SK-N-SH (cell line): ENCODE measurements around the gene SDK1. TPM values are rescaled to one million over a fixed set of nuclear protein-coding genes. Genes with fewer than 3 reads are reported as not detected.

ENCODE experiments used
- CTCF ChIA-PET: fragments of 300-600, 350-600 bp; formaldehyde crosslinking; extraction: SDS; loops from one replicate; lab custom pipeline; 2021; lab: Yijun Ruan, JAX
- POLR2A ChIA-PET: fragments of 350-600 bp; sonication (Branson Sonifier 250); formaldehyde crosslinking; extraction: SDS; loops from one replicate; lab custom pipeline; 2020; ENCODE audit warnings: antibody characterized with exemption, inconsistent platforms; lab: Yijun Ruan, JAX
- DNase-seq: peaks from one replicate; pipeline ENCODE4 v3.0.0; 2012
- H2AFZ ChIP-seq: fragments of 200-600 bp; sonication (generic); 2 replicates; pipeline ENCODE4 v1.8.1; 2016; ENCODE audit warnings: antibody characterized with exemption, mild to moderate bottlenecking, low read depth
- H3F3A ChIP-seq: fragments of 200-600 bp; sonication (generic); replicated peaks from 2 replicates; pipeline ENCODE3; 2016; ENCODE audit warnings: antibody characterized with exemption, mild to moderate bottlenecking; ENCODE audit not compliant: insufficient read depth
- H3K27ac ChIP-seq, 2 experiments: fragments of 200-500 bp in 1 of 2; fragments of 200-600 bp in 1 of 2; sonication (Bioruptor generic) in 1 of 2; sonication (generic), shearing (Covaris generic) in 1 of 2; 2 replicates each; pipeline versions ENCODE4 v1.5.1 to v1.6.1; 2014 to 2016; ENCODE audit warnings: low read depth in 2 of 2, inconsistent platforms in 1 of 2, low read length in 1 of 2, mild to moderate bottlenecking in 1 of 2, mixed read lengths in 1 of 2
- H3K27me3 ChIP-seq: fragments of 200-600 bp; sonication (generic), shearing (Covaris generic); 2 replicates; pipeline ENCODE4 v1.6.1; 2016; ENCODE audit warnings: mixed run types; ENCODE audit not compliant: insufficient read depth
- H3K36me3 ChIP-seq, 2 experiments: fragments of 200-500 bp in 1 of 2; fragments of 200-600 bp in 1 of 2; sonication (Bioruptor generic) in 1 of 2; sonication (generic) in 1 of 2; replicated peaks in 1 of 2; 2 replicates each; pipeline versions ENCODE3 to v1.5.1; 2014 to 2016; ENCODE audit warnings: low read length in 1 of 2, mild to moderate bottlenecking in 1 of 2; ENCODE audit not compliant: insufficient read depth in 2 of 2, control insufficient read depth in 1 of 2
- H3K4me1 ChIP-seq, 2 experiments: fragments of 200-500 bp in 1 of 2; fragments of 200-600 bp in 1 of 2; sonication (Bioruptor generic) in 1 of 2; sonication (generic), shearing (Covaris generic) in 1 of 2; 2 replicates each; pipeline versions ENCODE4 v1.5.1 to v1.6.1; 2014 to 2016; ENCODE audit warnings: low read depth in 1 of 2, low read length in 1 of 2, mixed run types in 1 of 2; ENCODE audit not compliant: insufficient read depth in 2 of 2, control insufficient read depth in 1 of 2
- H3K4me2 ChIP-seq: fragments of 200-600 bp; sonication (generic), shearing (Covaris generic); 2 replicates; pipeline ENCODE4 v1.6.1; 2017; ENCODE audit warnings: mixed run types
- H3K4me3 ChIP-seq, 2 experiments: fragments of 200-500 bp in 1 of 2; fragments of 200-600 bp in 1 of 2; sonication (Bioruptor generic) in 1 of 2; sonication (generic), shearing (Covaris generic) in 1 of 2; 2 replicates each; pipeline versions ENCODE4 v1.5.1 to v1.8.1; 2014 to 2016; ENCODE audit warnings: low read depth in 2 of 2, inconsistent platforms in 1 of 2, low read length in 1 of 2, mild to moderate bottlenecking in 1 of 2, mixed read lengths in 1 of 2, moderate library complexity in 1 of 2
- H3K79me2 ChIP-seq: fragments of 200-600 bp; sonication (generic); 2 replicates; pipeline ENCODE4 v1.8.1; 2017; ENCODE audit warnings: mild to moderate bottlenecking; ENCODE audit not compliant: insufficient read depth
- H3K9ac ChIP-seq: fragments of 200-600 bp; sonication (generic); 2 replicates; pipeline ENCODE4 v1.6.1; 2017; ENCODE audit warnings: mixed run types
- H3K9me2 ChIP-seq: fragments of 200-600 bp; sonication (generic); 2 replicates; pipeline ENCODE4 v1.6.1; 2017; ENCODE audit warnings: mixed run types
- H3K9me3 ChIP-seq: fragments of 200-600 bp; sonication (generic); 2 replicates; pipeline ENCODE4 v1.6.1; 2017; ENCODE audit warnings: mixed run types, mild to moderate bottlenecking, moderate library complexity
- H4K20me1 ChIP-seq: fragments of 200-600 bp; sonication (generic); 2 replicates; pipeline ENCODE4 v1.6.1; 2017; ENCODE audit warnings: mild to moderate bottlenecking, mixed run types; ENCODE audit not compliant: insufficient read depth
- FOSL2 ChIP-seq: IDR thresholded peaks from 2 replicates; pipeline ENCODE4 v1.4.0; 2012; ENCODE audit warnings: low read depth, mild to moderate bottlenecking, moderate library complexity, borderline replicate concordance
- FOXM1 ChIP-seq: IDR thresholded peaks from 2 replicates; pipeline ENCODE4 v1.4.0; 2012; ENCODE audit warnings: low read depth, mild to moderate bottlenecking
- GABPA ChIP-seq: IDR thresholded peaks from 2 replicates; pipeline ENCODE4 v1.4.0; 2012; ENCODE audit warnings: low read depth, mild to moderate bottlenecking
- GATA2 ChIP-seq: sonication (generic); formaldehyde crosslinking; IDR thresholded peaks from 2 replicates; pipeline ENCODE4 v1.5.0; 2020; ENCODE audit warnings: mild to moderate bottlenecking, missing genetic modification reagents
- JUND ChIP-seq: IDR thresholded peaks from 2 replicates; pipeline ENCODE4 v1.4.0; 2012
- MEF2A ChIP-seq: IDR thresholded peaks from 2 replicates; pipeline ENCODE4 v1.4.0; 2012; ENCODE audit warnings: low read depth, borderline replicate concordance
- MXI1 ChIP-seq: IDR thresholded peaks from 2 replicates; pipeline ENCODE4 v1.6.1; 2012; ENCODE audit warnings: mild to moderate bottlenecking, low read depth, low read length, improper control_type of control experiment
- PBX3 ChIP-seq: IDR thresholded peaks from 2 replicates; pipeline ENCODE4; 2012
- POLR2AphosphoS5 ChIP-seq: IDR thresholded peaks from 2 replicates; pipeline ENCODE4 v1.6.1; 2012; ENCODE audit warnings: low read depth, low read length
- RCOR1 ChIP-seq: fragments of 150-350 bp; IDR thresholded peaks from 2 replicates; pipeline ENCODE4 v1.6.1; 2017; ENCODE audit warnings: antibody characterized with exemption, low read length
- TCF12 ChIP-seq: IDR thresholded peaks from 2 replicates; pipeline ENCODE4 v1.4.0; 2012
- USF2 ChIP-seq: fragments of 150-350 bp; IDR thresholded peaks from 2 replicates; pipeline ENCODE4 v1.6.1; 2017; ENCODE audit warnings: antibody characterized with exemption, low read length, low read depth, borderline replicate concordance
- YY1 ChIP-seq: IDR thresholded peaks from 2 replicates; pipeline ENCODE4 v1.4.0; 2012; ENCODE audit warnings: low read depth, mild to moderate bottlenecking
- WGBS: methylation state at CpG from one replicate; pipeline ENCODE4 v1.1.6; 2017; ENCODE audit warnings: low lambda C conversion rate; 5-methylcytosine and 5-hydroxymethylcytosine counted together
- polyA plus RNA-seq, 3 experiments: library from polyadenylated mRNA; depleted of rRNA; stranded (reverse); fragments of >200 nt; gene quantifications; 2 replicates each; pipeline ENCODE4 v1.2.3, GENCODE V29; 2012
- TF ChIP-seq, protein P1 (sequence below): IDR thresholded peaks from 2 replicates; pipeline ENCODE4 v1.4.0; 2012; ENCODE audit warnings: low read depth, borderline replicate concordance
- TF ChIP-seq, protein P2 (sequence below): fragments of 150-350 bp; IDR thresholded peaks from 2 replicates; pipeline ENCODE4 v1.6.1; 2016; ENCODE audit warnings: mild to moderate bottlenecking, low read depth, low read length

Gene SDK1
- polyA plus RNA-seq, 1 of the 3 experiments (the other 2 are of a cell fraction): 1.2 TPM

GRCh38 chr7:3888096-3888495, 587.0 kb downstream of the SDK1 start:
- no peaks in the 10 kb centered on the region for H3K27me3 ChIP-seq
- H2AFZ ChIP-seq: no peak overlapping the region
- no peaks in the 10 kb centered on the region for H4K20me1 ChIP-seq
- H3K9me3 ChIP-seq: no peaks in the 10 kb centered on the region
- no peaks in the 10 kb centered on the region for H3F3A ChIP-seq
- WGBS: 59% methylated on average over 8 of the region's 8 CpGs
- H3K9ac ChIP-seq: no peak overlapping the region
- no peaks in the 10 kb centered on the region for H3K9me2 ChIP-seq
- H3K27ac ChIP-seq: no peak overlapping the region
- no peak overlapping the region for H3K4me3 ChIP-seq
- CTCF ChIA-PET: interaction anchor here (1.4 kb wide), 1 partner anchor 9 kb away, joined by 4 read pairs; no protein-coding TSS in a partner anchor
- TF ChIP-seq FOXM1 (no peak), PBX3 (no peak), USF2 (no peak), RCOR1 (no peak), GATA2 (no peak), YY1 (no peak), FOSL2 (no peak), MEF2A (no peak), GABPA (no peak), JUND (no peak), POLR2AphosphoS5 (no peak), MXI1 (no peak), TCF12 (no peak)
- TF ChIP-seq, protein P1, sequence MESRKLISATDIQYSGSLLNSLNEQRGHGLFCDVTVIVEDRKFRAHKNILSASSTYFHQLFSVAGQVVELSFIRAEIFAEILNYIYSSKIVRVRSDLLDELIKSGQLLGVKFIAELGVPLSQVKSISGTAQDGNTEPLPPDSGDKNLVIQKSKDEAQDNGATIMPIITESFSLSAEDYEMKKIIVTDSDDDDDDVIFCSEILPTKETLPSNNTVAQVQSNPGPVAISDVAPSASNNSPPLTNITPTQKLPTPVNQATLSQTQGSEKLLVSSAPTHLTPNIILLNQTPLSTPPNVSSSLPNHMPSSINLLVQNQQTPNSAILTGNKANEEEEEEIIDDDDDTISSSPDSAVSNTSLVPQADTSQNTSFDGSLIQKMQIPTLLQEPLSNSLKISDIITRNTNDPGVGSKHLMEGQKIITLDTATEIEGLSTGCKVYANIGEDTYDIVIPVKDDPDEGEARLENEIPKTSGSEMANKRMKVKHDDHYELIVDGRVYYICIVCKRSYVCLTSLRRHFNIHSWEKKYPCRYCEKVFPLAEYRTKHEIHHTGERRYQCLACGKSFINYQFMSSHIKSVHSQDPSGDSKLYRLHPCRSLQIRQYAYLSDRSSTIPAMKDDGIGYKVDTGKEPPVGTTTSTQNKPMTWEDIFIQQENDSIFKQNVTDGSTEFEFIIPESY: no peak
- TF ChIP-seq, protein P2, sequence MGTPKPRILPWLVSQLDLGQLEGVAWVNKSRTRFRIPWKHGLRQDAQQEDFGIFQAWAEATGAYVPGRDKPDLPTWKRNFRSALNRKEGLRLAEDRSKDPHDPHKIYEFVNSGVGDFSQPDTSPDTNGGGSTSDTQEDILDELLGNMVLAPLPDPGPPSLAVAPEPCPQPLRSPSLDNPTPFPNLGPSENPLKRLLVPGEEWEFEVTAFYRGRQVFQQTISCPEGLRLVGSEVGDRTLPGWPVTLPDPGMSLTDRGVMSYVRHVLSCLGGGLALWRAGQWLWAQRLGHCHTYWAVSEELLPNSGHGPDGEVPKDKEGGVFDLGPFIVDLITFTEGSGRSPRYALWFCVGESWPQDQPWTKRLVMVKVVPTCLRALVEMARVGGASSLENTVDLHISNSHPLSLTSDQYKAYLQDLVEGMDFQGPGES: no peak
- TF ChIP-seq, all 33 proteins: peak for 0
- Histone ChIP-seq H3K4me1 (no peaks in the 10 kb centered on the region), H3K4me2 (no peak overlapping the region), H3K79me2 (no peaks in the 10 kb centered on the region), H3K36me3 (no peaks in the 10 kb centered on the region)
- POLR2A ChIA-PET: no interaction called here
- DNase-seq: no peak
